ENCODE results near the gene DAD1.

DAD1 gene

DNA sequence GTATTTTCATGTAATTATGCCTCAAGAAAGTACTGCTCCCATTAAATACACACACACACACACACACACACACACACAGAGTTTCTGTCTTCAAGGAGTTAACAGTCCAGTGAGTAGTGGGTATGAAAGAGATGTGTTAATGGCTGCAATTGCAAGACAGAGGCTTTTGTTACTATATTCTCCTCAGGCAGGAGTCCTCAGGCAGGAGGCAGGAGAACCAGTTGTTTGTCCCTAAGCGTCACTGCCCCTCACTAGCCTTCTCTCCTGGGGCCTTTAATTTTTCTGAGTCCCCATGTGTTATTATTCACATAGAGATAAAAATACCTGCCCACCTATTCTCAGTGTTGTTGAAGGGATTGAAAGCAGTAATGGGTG is 31.2 kb downstream of the DAD1 start:
- Histone ChIP-seq H3K4me3 (ENCODE audit: low read depth, low read length, poor library complexity, severe bottlenecking) (peak overlapping the region; percentile 46), H3K79me2 (ENCODE audit: insufficient read depth, low read length) (no peaks in the 10 kb centered on the region), H3K9me3 (ENCODE audit: low read length) (no peaks in the 10 kb centered on the region), H4K20me1 (ENCODE audit: insufficient read depth, low read length) (no peaks in the 10 kb centered on the region), H3K9me2 (ENCODE audit: low read depth, low read length) (no peaks in the 10 kb centered on the region), H3K9ac (ENCODE audit: low read length) (peak overlapping the region; percentile 88), H3K4me2 (ENCODE audit: low read length) (peak overlapping the region; percentile 69), H3K4me1 (ENCODE audit: insufficient read depth, low read length, severe bottlenecking) (peaks cover 76% of the 10 kb centered on the region), H3K27ac (ENCODE audit: low read depth, low read length, poor library complexity, severe bottlenecking) (peak overlapping the region; percentile 99), H2AFZ (ENCODE audit: low read length) (no peak overlapping the region), H3K27me3 (ENCODE audit: insufficient read depth, low read length) (no peaks in the 10 kb centered on the region), H3F3A (ENCODE audit: insufficient read depth, low read length) (no peaks in the 10 kb centered on the region), H3K36me3 (ENCODE audit: insufficient read depth, low read length) (peaks cover under 1% of the 10 kb centered on the region; the same call in 1 of the 2 replicates)
- no peak for TF ChIP-seq EZH2 (IDR thresholded peaks at IDR 0.05; ENCODE audit: borderline replicate concordance, low read length)
- TF ChIP-seq, protein P1, sequence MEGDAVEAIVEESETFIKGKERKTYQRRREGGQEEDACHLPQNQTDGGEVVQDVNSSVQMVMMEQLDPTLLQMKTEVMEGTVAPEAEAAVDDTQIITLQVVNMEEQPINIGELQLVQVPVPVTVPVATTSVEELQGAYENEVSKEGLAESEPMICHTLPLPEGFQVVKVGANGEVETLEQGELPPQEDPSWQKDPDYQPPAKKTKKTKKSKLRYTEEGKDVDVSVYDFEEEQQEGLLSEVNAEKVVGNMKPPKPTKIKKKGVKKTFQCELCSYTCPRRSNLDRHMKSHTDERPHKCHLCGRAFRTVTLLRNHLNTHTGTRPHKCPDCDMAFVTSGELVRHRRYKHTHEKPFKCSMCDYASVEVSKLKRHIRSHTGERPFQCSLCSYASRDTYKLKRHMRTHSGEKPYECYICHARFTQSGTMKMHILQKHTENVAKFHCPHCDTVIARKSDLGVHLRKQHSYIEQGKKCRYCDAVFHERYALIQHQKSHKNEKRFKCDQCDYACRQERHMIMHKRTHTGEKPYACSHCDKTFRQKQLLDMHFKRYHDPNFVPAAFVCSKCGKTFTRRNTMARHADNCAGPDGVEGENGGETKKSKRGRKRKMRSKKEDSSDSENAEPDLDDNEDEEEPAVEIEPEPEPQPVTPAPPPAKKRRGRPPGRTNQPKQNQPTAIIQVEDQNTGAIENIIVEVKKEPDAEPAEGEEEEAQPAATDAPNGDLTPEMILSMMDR (IDR thresholded peaks at IDR 0.05; ENCODE audit: low read length) = no peak

DNA sequence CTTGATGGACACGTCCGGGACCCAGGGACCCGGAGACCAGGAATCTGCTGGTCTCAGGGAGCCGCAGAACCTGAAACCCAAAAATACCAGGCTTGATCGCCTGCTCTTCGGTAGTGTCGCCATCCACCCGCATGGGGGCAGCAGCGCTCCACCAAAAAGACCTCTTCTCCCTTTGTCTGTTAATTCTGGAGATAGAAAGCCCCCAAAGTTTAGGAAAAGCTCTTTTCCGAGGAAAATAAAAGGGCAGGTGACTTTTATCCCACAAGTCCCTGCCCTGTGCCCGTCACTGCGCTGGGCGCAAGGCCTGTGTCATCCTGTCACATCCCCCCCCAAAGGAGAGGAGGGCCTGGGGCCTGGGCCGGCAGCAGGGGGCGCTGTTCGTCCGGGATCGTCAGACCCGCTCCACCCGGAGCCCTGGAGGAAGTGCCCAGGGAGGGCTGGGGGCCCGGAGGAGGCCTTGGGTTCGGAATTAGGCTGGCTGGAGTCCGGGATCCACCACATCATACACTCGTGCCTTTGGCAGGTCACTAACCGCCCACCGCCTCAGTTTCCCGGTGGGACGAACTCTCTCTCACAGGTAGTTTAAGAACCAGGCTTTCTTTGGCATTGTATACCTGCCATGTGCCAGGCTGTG is 31.9 kb downstream of the DAD1 start:
- no peaks in the 10 kb centered on the region for H3K79me2 ChIP-seq (ENCODE audit: insufficient read depth, low read length)
- TF ChIP-seq, protein P1 (IDR thresholded peaks at IDR 0.05; ENCODE audit: low read length) = peak; percentile 100
- no peak for TF ChIP-seq EZH2 (IDR thresholded peaks at IDR 0.05; ENCODE audit: borderline replicate concordance, low read length)
- no peaks in the 10 kb centered on the region for H3F3A ChIP-seq (ENCODE audit: insufficient read depth, low read length)
- H3K4me3 ChIP-seq (ENCODE audit: low read depth, low read length, poor library complexity, severe bottlenecking) = peak overlapping the region; percentile 46
- peak overlapping the region; percentile 99 for H3K27ac ChIP-seq (ENCODE audit: low read depth, low read length, poor library complexity, severe bottlenecking)
- no peaks in the 10 kb centered on the region for H3K9me3 ChIP-seq (ENCODE audit: low read length)
- no peak overlapping the region for H2AFZ ChIP-seq (ENCODE audit: low read length)
- no peaks in the 10 kb centered on the region for H3K27me3 ChIP-seq (ENCODE audit: insufficient read depth, low read length)
- no peaks in the 10 kb centered on the region for H4K20me1 ChIP-seq (ENCODE audit: insufficient read depth, low read length)
- peaks cover 73% of the 10 kb centered on the region for H3K4me1 ChIP-seq (ENCODE audit: insufficient read depth, low read length, severe bottlenecking)
- peaks cover 8% of the 10 kb centered on the region; the same call in 1 of the 2 replicates for H3K36me3 ChIP-seq (ENCODE audit: insufficient read depth, low read length)
- H3K9ac ChIP-seq (ENCODE audit: low read length) = peak overlapping the region; percentile 88
- no peaks in the 10 kb centered on the region for H3K9me2 ChIP-seq (ENCODE audit: low read depth, low read length)
- H3K4me2 ChIP-seq (ENCODE audit: low read length) = peak overlapping the region; percentile 69

DNA sequence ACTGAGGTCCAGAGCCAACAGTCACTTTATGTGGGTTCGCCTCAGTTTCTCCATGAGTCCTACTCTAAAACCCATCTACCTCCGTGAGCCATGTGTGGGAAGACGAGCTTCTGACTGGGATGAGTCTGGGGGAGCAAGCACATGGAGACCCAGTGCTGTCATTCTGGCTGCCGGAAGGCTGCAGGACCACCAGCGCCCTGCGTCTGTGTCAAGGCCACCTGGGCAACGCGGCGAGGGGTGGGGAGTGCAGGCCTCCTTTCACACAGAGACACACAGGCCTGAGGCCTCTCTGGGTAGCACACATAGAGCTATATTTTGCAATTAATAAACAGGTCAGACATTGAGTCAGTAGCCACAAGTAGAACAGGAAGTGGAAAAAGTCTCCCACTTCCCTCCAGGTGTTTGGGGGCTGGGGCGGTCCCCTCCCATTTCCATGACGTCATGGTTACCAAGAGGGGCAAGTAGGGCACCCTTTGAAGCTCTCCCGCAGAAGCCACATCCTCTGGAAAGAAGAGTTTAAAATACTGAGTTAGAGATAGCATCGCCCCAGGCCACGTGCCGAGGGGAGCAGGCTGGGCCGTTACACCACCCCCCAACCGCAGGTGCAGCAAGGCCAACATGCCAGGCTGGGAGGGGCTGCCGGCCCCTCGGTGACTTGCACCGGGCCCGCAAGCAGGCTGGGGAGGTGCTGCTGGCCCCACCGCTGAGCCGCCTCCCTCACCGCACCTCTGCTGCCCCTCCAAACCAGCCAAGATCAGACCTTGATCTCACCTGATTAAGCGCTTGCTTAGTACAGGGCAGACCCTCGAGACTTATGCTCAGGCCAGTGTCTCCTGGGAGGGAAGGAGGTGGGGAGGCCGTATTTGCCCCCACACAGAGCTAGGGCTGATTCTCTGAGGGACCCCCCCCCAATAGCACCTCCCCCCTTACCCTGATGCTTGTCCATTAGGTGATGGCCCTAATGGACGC is 32.7 kb downstream of the DAD1 start:
- Histone ChIP-seq H3K4me1 (ENCODE audit: insufficient read depth, low read length, severe bottlenecking) (peaks cover 73% of the 10 kb centered on the region), H3K27ac (ENCODE audit: low read depth, low read length, poor library complexity, severe bottlenecking) (peak overlapping the region; percentile 99), H3K9ac (ENCODE audit: low read length) (peak overlapping the region; percentile 88)

More for the DNA sequence above, 32.7 kb downstream of the DAD1 start:
- H3F3A ChIP-seq (ENCODE audit: insufficient read depth, low read length) = no peaks in the 10 kb centered on the region
- H3K27me3 ChIP-seq (ENCODE audit: insufficient read depth, low read length) = no peaks in the 10 kb centered on the region
- no peak for TF ChIP-seq EZH2 (IDR thresholded peaks at IDR 0.05; ENCODE audit: borderline replicate concordance, low read length)
- TF ChIP-seq, protein P1 (IDR thresholded peaks at IDR 0.05; ENCODE audit: low read length) = no peak
- H3K9me2 ChIP-seq (ENCODE audit: low read depth, low read length) = no peaks in the 10 kb centered on the region
- H3K36me3 ChIP-seq (ENCODE audit: insufficient read depth, low read length) = peaks cover 16% of the 10 kb centered on the region; the same call in 1 of the 2 replicates
- H3K4me3 ChIP-seq (ENCODE audit: low read depth, low read length, poor library complexity, severe bottlenecking) = peak overlapping the region; percentile 46
- H2AFZ ChIP-seq (ENCODE audit: low read length) = no peak overlapping the region
- no peaks in the 10 kb centered on the region for H3K79me2 ChIP-seq (ENCODE audit: insufficient read depth, low read length)
- H4K20me1 ChIP-seq (ENCODE audit: insufficient read depth, low read length) = no peaks in the 10 kb centered on the region
- peak overlapping the region; percentile 69 for H3K4me2 ChIP-seq (ENCODE audit: low read length)
- no peaks in the 10 kb centered on the region for H3K9me3 ChIP-seq (ENCODE audit: low read length)

Measured in OCI-LY1 (cell line).